T-helper 1 cell treated with Interleukin-12 subunit alpha and Interleukin-12 subunit beta and Interleukin-4 antibody, amounts not matched to agents 30 ng/mL and 1 ng/mL, for 36 hours (primary cell): Measurements from ENCODE around the gene SLC18A2. TPM values are rescaled to one million over a fixed set of nuclear protein-coding genes. Genes with fewer than 3 reads are reported as not detected.

Experiments used
- intact Hi-C: fragments of 100-400 bp; cut with micrococcal nuclease; formaldehyde crosslinking; loops from one replicate; pipeline ENCODE4 v1.15.1; 2024
- total RNA-seq: library from RNA; stranded (reverse); gene quantifications from 2 replicates; pipeline ENCODE4 v1.2.3, GENCODE V29; 2022

SLC18A2 gene
- total RNA-seq, 1 donor from 2014 or later = not detected

- intact Hi-C loops = no loop called here
These were observed 65.8 kb downstream of the SLC18A2 start for GRCh38 chr10:117306674-117307073.

DNA sequence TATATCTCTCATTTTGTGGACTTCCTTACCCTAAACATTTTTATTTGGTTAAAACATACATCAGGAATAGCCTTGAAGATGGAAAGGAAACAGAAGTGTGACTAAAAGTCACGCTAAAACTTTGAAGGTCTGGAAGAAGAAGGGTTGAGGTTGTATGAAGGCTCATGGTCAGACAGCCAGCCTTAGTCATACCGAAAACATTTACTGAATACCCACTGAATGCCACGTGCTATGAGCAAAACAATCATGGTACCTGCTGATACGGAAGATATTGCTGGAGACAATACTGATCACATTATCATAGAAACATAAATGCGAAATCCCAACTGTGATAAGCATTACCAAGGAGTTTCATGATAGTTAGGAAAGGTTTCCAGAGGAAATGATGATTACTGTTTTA, 70.3 kb downstream of the SLC18A2 start:
- intact Hi-C loops = no loop called here

DNA sequence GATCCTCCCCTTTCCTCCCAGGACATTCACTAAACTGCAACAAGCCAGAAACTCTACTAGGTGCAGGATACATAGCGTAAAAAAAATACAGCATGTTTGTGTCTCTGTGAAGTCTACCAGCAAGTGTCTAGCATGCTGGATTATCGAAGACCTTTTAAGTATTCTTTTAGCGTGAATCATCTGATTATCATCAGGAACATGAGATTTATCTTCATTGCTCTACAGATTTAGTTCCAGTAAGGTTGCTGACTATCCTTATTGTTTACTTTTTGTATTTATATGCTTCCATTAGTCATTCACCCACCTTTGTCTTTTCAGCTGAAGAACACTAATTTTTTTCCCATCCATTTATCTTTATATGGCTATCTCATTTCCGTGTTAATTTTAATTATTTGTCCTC, 71.5 kb downstream of the SLC18A2 start:
- intact Hi-C loops = no loop called here

- intact Hi-C loops = no loop called here
These were observed 72.7 kb downstream of the SLC18A2 start for GRCh38 chr10:117313641-117314040.

DNA sequence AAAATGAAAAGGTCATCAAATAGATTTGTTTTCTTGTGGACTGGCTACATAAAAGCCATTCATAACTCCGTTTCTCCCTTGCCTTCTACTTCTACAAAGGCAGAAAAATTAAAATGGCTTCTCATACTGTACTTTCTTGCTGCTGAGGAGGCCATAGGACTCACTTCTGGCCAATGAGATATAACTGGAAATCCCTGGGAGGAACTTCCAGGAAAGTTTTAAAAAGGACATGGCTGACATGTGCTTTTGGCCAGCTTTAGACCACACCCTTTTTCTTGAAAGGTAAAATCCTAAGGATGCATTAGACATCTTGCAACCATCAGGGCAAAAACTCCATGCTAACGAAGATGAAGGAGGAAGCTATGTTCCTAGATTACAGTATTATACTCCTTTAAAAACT, 75.8 kb downstream of the SLC18A2 start:
- intact Hi-C loops = no loop called here

DNA sequence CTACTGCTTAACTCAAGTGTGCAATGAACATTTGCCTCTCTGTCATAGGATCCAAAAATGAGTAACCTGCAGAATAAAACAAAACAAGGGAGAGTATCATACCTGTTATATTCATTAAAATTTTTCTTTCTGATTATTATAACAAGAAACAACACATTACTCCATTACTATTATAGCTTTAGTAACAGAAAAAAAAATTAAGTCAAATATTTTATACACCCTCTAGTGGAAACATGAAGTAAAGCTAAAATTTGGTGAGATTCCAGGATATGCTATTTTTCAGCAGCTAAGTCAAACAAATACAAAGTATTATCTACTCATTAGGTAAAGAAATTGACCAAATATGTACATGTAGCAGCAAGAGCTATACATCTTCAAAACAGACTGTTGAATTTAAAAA, 78.0 kb downstream of the SLC18A2 start:
- intact Hi-C loops = no loop called here

DNA sequence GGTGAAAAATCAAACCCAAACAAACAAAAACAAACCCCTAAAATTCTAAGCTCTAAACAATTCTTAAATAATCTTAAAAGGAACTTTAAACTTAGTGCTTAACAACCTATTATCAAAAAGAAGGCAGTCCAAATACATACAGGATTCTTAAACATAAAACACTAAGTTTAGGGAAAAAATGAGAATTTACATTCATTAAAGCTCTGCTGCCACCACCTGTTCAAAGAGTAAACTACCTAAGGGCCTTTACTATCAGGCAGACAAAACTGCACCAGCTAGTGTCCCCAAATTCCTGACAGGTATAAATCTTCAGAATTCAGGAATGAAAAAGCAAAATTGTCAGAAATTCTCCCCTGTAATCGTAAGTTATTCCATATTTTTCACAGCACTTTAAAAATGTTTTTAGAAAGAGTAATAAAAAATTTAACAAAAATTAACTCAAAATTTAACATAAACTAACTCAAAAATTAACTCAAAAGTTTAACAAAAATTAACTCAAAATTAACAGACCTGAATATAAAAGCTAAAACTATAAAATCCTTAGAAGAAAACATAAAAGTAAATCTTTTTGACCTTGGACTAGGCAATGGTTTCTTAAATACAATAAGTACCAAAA, 79.2 kb downstream of the SLC18A2 start:
- intact Hi-C loops = loop anchor here (1.0 kb wide), 1 partner anchor 103 kb away; no protein-coding TSS in a partner anchor

- intact Hi-C loops = no loop called here
These were observed 81.3 kb downstream of the SLC18A2 start for GRCh38 chr10:117322260-117322659.

DNA sequence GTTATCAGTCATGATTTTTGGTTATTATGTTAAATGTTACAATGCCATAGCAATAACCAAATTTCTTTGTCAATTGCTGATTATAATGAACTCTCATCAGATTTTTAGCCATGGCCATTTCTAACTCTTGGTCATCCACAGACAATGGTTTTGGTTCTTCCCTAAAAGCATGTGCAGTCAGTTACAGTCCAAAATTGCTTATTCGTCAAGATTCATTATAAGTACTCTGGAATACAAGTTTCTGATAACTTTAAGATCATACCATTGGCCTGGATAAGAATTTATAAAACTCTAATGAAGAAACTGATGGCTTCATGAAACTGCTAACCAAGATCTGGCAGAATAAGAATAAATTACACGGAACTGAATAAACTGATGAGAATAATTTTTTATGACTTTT, 83.5 kb downstream of the SLC18A2 start:
- intact Hi-C loops = no loop called here

DNA sequence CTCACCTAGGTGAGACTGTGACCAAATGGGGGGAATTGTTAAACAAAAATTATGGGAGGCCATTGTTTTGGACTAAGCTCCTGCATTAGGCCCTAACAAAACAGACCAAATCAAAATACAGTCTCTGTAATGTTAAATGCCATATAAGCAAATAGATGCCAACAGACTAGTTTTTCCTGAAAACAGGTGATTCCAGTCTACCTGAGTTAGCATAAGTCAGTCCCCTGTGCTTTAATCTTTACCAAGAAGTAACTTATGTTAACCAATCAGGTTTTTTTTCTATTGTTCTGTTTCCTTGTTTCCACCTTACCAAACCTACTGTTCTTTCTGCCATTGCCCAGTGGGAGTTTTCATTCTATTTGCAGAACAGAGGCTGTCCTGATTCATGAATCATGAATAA, 86.3 kb downstream of the SLC18A2 start:
- intact Hi-C loops = no loop called here

Other genes starting within 250 kb of the SLC18A2 start
- gene SHTN1, start 235.9 kb upstream of the SLC18A2 start, total RNA-seq = 0.10 and 0.15 TPM in 2 replicates
- gene VAX1, start 102.8 kb upstream of the SLC18A2 start, total RNA-seq = not detected in 2 replicates
- not detected in 2 replicates for gene KCNK18, start 43.6 kb upstream of the SLC18A2 start, total RNA-seq
- gene PDZD8, start 134.3 kb downstream of the SLC18A2 start, total RNA-seq = 16.9 and 17.0 TPM in 2 replicates